DND-41 (cell line): Measurements from ENCODE around the gene ZNF585A.

Experiments used
- EZH2 ChIP-seq: IDR thresholded peaks from 3 replicates; pipeline ENCODE4 v1.6.1; 2012; ENCODE audit warnings: borderline replicate concordance, low read depth, mild to moderate bottlenecking, moderate library complexity, low read length, inconsistent platforms; ENCODE audit not compliant: severe bottlenecking
- TF ChIP-seq, protein P1 (sequence below): IDR thresholded peaks from 2 replicates; pipeline ENCODE4 v1.5.1; 2012; ENCODE audit warnings: borderline replicate concordance, low read length, moderate library complexity, mild to moderate bottlenecking; ENCODE audit not compliant: poor library complexity, severe bottlenecking; ENCODE audit errors: extremely low read depth

GRCh38 chr19:37095859-37096258, 76.6 kb downstream of the ZNF585A start:
- TF ChIP-seq, protein P1, sequence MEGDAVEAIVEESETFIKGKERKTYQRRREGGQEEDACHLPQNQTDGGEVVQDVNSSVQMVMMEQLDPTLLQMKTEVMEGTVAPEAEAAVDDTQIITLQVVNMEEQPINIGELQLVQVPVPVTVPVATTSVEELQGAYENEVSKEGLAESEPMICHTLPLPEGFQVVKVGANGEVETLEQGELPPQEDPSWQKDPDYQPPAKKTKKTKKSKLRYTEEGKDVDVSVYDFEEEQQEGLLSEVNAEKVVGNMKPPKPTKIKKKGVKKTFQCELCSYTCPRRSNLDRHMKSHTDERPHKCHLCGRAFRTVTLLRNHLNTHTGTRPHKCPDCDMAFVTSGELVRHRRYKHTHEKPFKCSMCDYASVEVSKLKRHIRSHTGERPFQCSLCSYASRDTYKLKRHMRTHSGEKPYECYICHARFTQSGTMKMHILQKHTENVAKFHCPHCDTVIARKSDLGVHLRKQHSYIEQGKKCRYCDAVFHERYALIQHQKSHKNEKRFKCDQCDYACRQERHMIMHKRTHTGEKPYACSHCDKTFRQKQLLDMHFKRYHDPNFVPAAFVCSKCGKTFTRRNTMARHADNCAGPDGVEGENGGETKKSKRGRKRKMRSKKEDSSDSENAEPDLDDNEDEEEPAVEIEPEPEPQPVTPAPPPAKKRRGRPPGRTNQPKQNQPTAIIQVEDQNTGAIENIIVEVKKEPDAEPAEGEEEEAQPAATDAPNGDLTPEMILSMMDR = no peak
- TF ChIP-seq EZH2 = no peak
